OCI-LY1 (cell line): ENCODE results near the gene PCBP3.

ENCODE experiments used
- H2AFZ ChIP-seq: fragments of 200-600 bp; sonication (generic), shearing (Covaris generic); 2 replicates; pipeline ENCODE4 v1.6.0; 2014; ENCODE audit warnings: antibody characterized with exemption, mild to moderate bottlenecking, low read length
- H3F3A ChIP-seq: fragments of 200-600 bp; sonication (generic), shearing (Covaris generic); 2 replicates; pipeline ENCODE4 v1.6.0; 2014; ENCODE audit warnings: mild to moderate bottlenecking, antibody characterized with exemption, low read length, moderate library complexity; ENCODE audit not compliant: insufficient read depth
- H3K27ac ChIP-seq: fragments of 200-600 bp; sonication (generic); 2 replicates; pipeline ENCODE4 v1.5.1; 2014; ENCODE audit warnings: low read length, mixed run types, mild to moderate bottlenecking, low read depth; ENCODE audit not compliant: poor library complexity, severe bottlenecking
- H3K27me3 ChIP-seq: fragments of 200-600 bp; sonication (generic); 2 replicates; pipeline ENCODE4 v1.6.0; 2014; ENCODE audit warnings: antibody characterized with exemption, mild to moderate bottlenecking, low read length, moderate library complexity; ENCODE audit not compliant: insufficient read depth
- H3K36me3 ChIP-seq: fragments of 200-600 bp; sonication (generic); 2 replicates; pipeline ENCODE4 v1.6.1; 2014; ENCODE audit warnings: mild to moderate bottlenecking, antibody characterized with exemption, low read length, moderate library complexity, mixed read lengths; ENCODE audit not compliant: insufficient read depth
- H3K4me1 ChIP-seq: fragments of 200-600 bp; sonication (generic); 2 replicates; pipeline ENCODE4 v1.5.1; 2014; ENCODE audit warnings: mild to moderate bottlenecking, low read length, moderate library complexity; ENCODE audit not compliant: insufficient read depth, severe bottlenecking
- H3K4me2 ChIP-seq: fragments of 200-600 bp; sonication (generic), shearing (Covaris generic); 2 replicates; pipeline ENCODE4 v1.6.1; 2014; ENCODE audit warnings: low read length
- H3K4me3 ChIP-seq: fragments of 200-600 bp; sonication (generic); 2 replicates; pipeline ENCODE4 v1.5.1; 2014; ENCODE audit warnings: low read length, low read depth, mild to moderate bottlenecking, mixed read lengths; ENCODE audit not compliant: poor library complexity, severe bottlenecking
- H3K79me2 ChIP-seq: fragments of 200-600 bp; shearing (Covaris generic); 2 replicates; pipeline ENCODE4 v1.6.1; 2016; ENCODE audit warnings: mixed run types, low read length, mixed read lengths; ENCODE audit not compliant: insufficient read depth
- H3K9ac ChIP-seq: fragments of 200-600 bp; sonication (generic), shearing (Covaris generic); 2 replicates; pipeline ENCODE4 v1.6.1; 2014; ENCODE audit warnings: mild to moderate bottlenecking, low read length, mixed read lengths
- H3K9me2 ChIP-seq: fragments of 200-600 bp; sonication (generic), shearing (Covaris generic); 2 replicates; pipeline ENCODE4 v1.6.1; 2014; ENCODE audit warnings: low read depth, mild to moderate bottlenecking, low read length, mixed read lengths
- H3K9me3 ChIP-seq: fragments of 200-600 bp; shearing (Covaris generic); 2 replicates; pipeline ENCODE4 v1.6.1; 2014; ENCODE audit warnings: low read length, mixed read lengths
- H4K20me1 ChIP-seq: fragments of 200-600 bp; sonication (generic), shearing (Covaris generic); 2 replicates; pipeline ENCODE4 v1.6.0; 2016; ENCODE audit warnings: mild to moderate bottlenecking, low read length; ENCODE audit not compliant: insufficient read depth
- EZH2 ChIP-seq: fragments of 200-600 bp; sonication (generic), shearing (Covaris generic); IDR thresholded peaks from 2 replicates; pipeline ENCODE4 v1.8.0; 2017; ENCODE audit warnings: borderline replicate concordance, mixed run types, mild to moderate bottlenecking, antibody characterized with exemption, low read length, moderate library complexity, mixed read lengths
- TF ChIP-seq, protein P1 (sequence below): fragments of 200-600 bp; sonication (generic), shearing (Covaris generic); IDR thresholded peaks from 2 replicates; pipeline ENCODE4 v1.5.1; 2017; ENCODE audit warnings: mild to moderate bottlenecking, antibody characterized with exemption, low read length, moderate library complexity, mixed read lengths

PCBP3 gene

DNA sequence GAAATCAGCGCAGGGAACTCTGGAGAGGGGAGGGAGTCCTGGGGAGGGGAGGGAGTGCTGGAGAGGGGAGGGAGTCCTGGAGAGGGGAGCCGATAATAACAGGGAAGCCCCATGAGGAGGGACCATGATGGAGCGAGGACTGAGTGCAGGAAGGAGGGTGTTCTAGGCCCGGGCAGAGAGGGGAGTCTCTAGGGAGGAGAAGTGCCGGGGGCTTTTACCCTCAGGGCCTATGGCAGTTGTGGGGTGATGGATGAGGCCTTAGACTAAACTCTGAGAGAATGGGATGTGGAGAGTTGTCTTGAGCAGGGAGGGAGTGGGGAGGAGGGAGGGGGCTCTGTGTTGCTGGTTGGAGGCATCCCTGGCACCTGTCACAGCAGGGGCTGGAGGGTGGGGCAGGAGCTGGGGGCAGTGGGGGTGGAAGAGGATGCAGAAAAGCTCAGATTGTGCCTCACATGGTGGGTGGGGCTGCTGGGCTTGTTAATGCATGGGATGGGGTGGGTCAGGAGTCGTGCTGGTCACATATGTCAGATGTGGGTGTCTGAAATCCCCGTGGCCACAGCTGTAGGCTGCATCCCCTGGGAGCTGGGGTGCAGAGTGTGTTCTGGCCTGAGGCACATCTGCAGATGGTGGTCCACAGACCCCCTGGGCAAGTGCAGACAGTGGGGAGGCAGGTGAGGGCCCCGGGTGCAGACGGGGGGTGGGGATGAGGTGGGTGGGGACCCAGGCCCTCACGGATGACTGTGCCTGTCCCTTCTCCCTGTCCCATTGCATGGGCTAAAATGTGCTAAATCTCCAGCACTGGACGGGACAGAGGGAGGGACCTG, 249.6 kb downstream of the PCBP3 start:
- Histone ChIP-seq H3K4me1 (no peaks in the 10 kb centered on the region), H3K9me2 (no peaks in the 10 kb centered on the region), H3K4me2 (no peak overlapping the region), H3K79me2 (no peaks in the 10 kb centered on the region), H3K9me3 (no peaks in the 10 kb centered on the region), H4K20me1 (no peaks in the 10 kb centered on the region), H3K4me3 (no peak overlapping the region), H3F3A (no peaks in the 10 kb centered on the region), H3K9ac (no peak overlapping the region), H3K36me3 (no peaks in the 10 kb centered on the region), H2AFZ (no peak overlapping the region), H3K27me3 (peaks cover 3% of the 10 kb centered on the region; the same call in 1 of the 2 replicates), H3K27ac (no peak overlapping the region)
- TF ChIP-seq, protein P1, sequence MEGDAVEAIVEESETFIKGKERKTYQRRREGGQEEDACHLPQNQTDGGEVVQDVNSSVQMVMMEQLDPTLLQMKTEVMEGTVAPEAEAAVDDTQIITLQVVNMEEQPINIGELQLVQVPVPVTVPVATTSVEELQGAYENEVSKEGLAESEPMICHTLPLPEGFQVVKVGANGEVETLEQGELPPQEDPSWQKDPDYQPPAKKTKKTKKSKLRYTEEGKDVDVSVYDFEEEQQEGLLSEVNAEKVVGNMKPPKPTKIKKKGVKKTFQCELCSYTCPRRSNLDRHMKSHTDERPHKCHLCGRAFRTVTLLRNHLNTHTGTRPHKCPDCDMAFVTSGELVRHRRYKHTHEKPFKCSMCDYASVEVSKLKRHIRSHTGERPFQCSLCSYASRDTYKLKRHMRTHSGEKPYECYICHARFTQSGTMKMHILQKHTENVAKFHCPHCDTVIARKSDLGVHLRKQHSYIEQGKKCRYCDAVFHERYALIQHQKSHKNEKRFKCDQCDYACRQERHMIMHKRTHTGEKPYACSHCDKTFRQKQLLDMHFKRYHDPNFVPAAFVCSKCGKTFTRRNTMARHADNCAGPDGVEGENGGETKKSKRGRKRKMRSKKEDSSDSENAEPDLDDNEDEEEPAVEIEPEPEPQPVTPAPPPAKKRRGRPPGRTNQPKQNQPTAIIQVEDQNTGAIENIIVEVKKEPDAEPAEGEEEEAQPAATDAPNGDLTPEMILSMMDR, result no peak
- TF ChIP-seq EZH2, result no peak

DNA sequence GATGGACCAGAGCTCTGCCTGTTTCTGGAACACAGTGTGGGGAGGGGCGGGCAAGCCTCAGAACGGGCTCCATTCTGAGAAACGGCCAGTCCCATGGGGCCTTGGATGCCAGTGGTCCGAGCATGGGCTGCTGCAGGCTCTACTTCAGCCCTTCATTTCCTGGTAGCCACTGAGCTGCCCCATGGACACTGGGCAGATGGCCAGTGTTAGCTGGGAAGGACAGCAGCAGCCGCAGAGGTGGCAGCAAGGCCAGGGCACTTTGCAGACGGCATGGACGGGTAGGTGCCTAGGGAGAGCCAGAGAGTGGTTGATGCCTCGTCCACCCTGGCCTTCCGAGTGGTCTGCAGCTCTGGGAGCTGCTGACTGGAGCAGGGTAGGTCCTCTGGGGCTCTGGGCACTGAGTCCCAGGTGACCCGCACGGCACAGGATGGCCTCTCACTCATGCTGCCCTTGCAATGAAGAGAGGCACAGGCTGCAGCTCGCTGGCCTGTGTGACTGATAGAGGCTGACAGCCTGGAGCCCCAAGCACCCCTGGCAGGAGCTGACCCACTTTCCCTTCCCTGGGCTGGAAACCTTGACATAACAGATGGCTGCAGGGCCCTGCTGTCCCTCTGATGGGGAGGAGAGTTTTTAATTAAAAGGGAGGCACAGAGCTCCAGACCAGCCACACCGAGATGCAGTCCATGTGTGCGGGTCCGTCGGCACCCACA, 250.4 kb downstream of the PCBP3 start:
- Histone ChIP-seq H4K20me1 (no peaks in the 10 kb centered on the region), H3K9me3 (no peaks in the 10 kb centered on the region), H2AFZ (no peak overlapping the region), H3K36me3 (no peaks in the 10 kb centered on the region), H3K27me3 (peaks cover 3% of the 10 kb centered on the region; the same call in 1 of the 2 replicates), H3K4me3 (no peak overlapping the region), H3K4me2 (no peak overlapping the region), H3K27ac (no peak overlapping the region), H3F3A (no peaks in the 10 kb centered on the region), H3K9me2 (no peaks in the 10 kb centered on the region), H3K9ac (no peak overlapping the region), H3K4me1 (no peaks in the 10 kb centered on the region), H3K79me2 (no peaks in the 10 kb centered on the region)
- TF ChIP-seq, protein P1, result no peak
- TF ChIP-seq EZH2, result no peak

DNA sequence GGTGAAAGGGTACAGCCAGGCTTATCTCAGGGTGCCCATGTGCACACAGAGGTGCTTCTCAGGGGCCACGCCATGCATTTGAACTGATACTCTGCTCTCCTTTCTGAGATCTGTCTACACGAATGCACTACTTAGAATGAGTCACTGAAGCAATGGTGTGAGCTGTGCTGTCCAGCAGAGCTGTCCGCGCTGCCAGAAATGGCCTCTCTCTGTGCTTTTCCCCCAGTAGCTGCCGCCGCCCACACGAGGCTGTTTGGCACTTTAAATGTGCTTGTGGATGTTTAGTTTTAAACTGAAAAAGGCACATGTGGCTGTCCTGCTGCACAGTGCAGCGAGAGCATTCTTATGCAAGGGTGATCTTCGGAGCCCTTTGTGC, 250.9 kb downstream of the PCBP3 start:
- Histone ChIP-seq H3K9me3 (no peaks in the 10 kb centered on the region), H3K79me2 (no peaks in the 10 kb centered on the region), H3F3A (no peaks in the 10 kb centered on the region), H3K4me3 (no peak overlapping the region), H4K20me1 (no peaks in the 10 kb centered on the region), H3K27ac (no peak overlapping the region), H3K4me2 (no peak overlapping the region), H3K9ac (no peak overlapping the region), H3K9me2 (no peaks in the 10 kb centered on the region), H3K36me3 (no peaks in the 10 kb centered on the region), H3K27me3 (no peaks in the 10 kb centered on the region; the same call in 1 of the 2 replicates), H2AFZ (no peak overlapping the region), H3K4me1 (no peaks in the 10 kb centered on the region)
- TF ChIP-seq, protein P1, result no peak
- no peak for TF ChIP-seq EZH2
